Hematopoietic multipotent progenitor cell treated with erythropoietin and hydrocortisone succinate and interleukin-3 and kit ligand, for 8 days (in vitro differentiated cells): ENCODE data around the gene DDX11.
"Not testable (repeated sequence)": the region's sequence is repeated elsewhere in the genome, so short reads cannot be mapped to it uniquely, and the experiment has no call there.

Source experiments
- DNase-seq: peaks from one replicate; pipeline ENCODE4 v3.0.0-alpha.2; 2015

The DDX11 gene

GRCh38 chr12:31127209-31127848, 53.7 kb downstream of the DDX11 start:
- not testable (repeated sequence) for DNase-seq

- DNase-seq = not testable (repeated sequence)
These were observed 62.9 kb downstream of the DDX11 start for GRCh38 chr12:31136581-31136980.

GRCh38 chr12:31144768-31145167, 71.1 kb downstream of the DDX11 start:
- not testable (repeated sequence) for DNase-seq

- not testable (repeated sequence) for DNase-seq
These were observed 71.6 kb downstream of the DDX11 start for GRCh38 chr12:31145296-31145695.

GRCh38 chr12:31147415-31147814, 73.8 kb downstream of the DDX11 start:
- DNase-seq = not testable (repeated sequence)

- DNase-seq = not testable (repeated sequence)
These were observed 77.1 kb downstream of the DDX11 start for GRCh38 chr12:31150766-31151165.
